ENCODE data around the gene SCGB1A1.
A peak's percentile ranks its signal among the peaks of the same experiment; 100 is the strongest.

Gene SCGB1A1

GRCh38 chr11:62459080-62459479 is 40.2 kb downstream of the SCGB1A1 start:
- Mint-ChIP-seq H3K4me3 (no peak overlapping the region), H3K9me3 (no peaks in the 10 kb centered on the region), H3K36me3 (ENCODE audit: low read depth) (no peaks in the 10 kb centered on the region), H3K27ac (no peak overlapping the region), H3K4me1 (ENCODE audit: low read depth) (peaks cover 4% of the 10 kb centered on the region), H3K27me3 (ENCODE audit: low read depth) (no peaks in the 10 kb centered on the region)

GRCh38 chr11:62461740-62462507 is 43.1 kb downstream of the SCGB1A1 start:
- Mint-ChIP-seq H3K27me3 (ENCODE audit: low read depth) (no peaks in the 10 kb centered on the region), H3K4me3 (no peak overlapping the region), H3K4me1 (ENCODE audit: low read depth) (peaks cover 4% of the 10 kb centered on the region), H3K9me3 (no peaks in the 10 kb centered on the region), H3K27ac (no peak overlapping the region), H3K36me3 (ENCODE audit: low read depth) (no peaks in the 10 kb centered on the region)

GRCh38 chr11:62462508-62462892 is 43.7 kb downstream of the SCGB1A1 start:
- Mint-ChIP-seq H3K27me3 (ENCODE audit: low read depth) (no peaks in the 10 kb centered on the region), H3K4me3 (no peak overlapping the region), H3K4me1 (ENCODE audit: low read depth) (peaks cover 4% of the 10 kb centered on the region), H3K9me3 (no peaks in the 10 kb centered on the region), H3K27ac (no peak overlapping the region), H3K36me3 (ENCODE audit: low read depth) (no peaks in the 10 kb centered on the region)

- peaks cover 4% of the 10 kb centered on the region for H3K4me1 Mint-ChIP-seq (ENCODE audit: low read depth)
- H3K36me3 Mint-ChIP-seq (ENCODE audit: low read depth), result no peaks in the 10 kb centered on the region
- H3K9me3 Mint-ChIP-seq, result no peaks in the 10 kb centered on the region
- peak overlapping the region; percentile 37 for H3K4me3 Mint-ChIP-seq
- no peak overlapping the region for H3K27ac Mint-ChIP-seq
- H3K27me3 Mint-ChIP-seq (ENCODE audit: low read depth), result no peaks in the 10 kb centered on the region
Observed at GRCh38 chr11:62463121-62463542, 44.3 kb downstream of the SCGB1A1 start.

GRCh38 chr11:62464655-62465054 is 45.8 kb downstream of the SCGB1A1 start:
- no peaks in the 10 kb centered on the region for H3K9me3 Mint-ChIP-seq
- peaks cover 4% of the 10 kb centered on the region for H3K4me1 Mint-ChIP-seq (ENCODE audit: low read depth)
- H3K27me3 Mint-ChIP-seq (ENCODE audit: low read depth), result no peaks in the 10 kb centered on the region
- H3K27ac Mint-ChIP-seq, result no peak overlapping the region
- no peak overlapping the region for H3K4me3 Mint-ChIP-seq
- no peaks in the 10 kb centered on the region for H3K36me3 Mint-ChIP-seq (ENCODE audit: low read depth)

GRCh38 chr11:62466444-62466843 is 47.6 kb downstream of the SCGB1A1 start:
- Mint-ChIP-seq H3K36me3 (ENCODE audit: low read depth) (no peaks in the 10 kb centered on the region), H3K4me1 (ENCODE audit: low read depth) (peaks cover 4% of the 10 kb centered on the region), H3K27me3 (ENCODE audit: low read depth) (no peaks in the 10 kb centered on the region), H3K27ac (no peak overlapping the region), H3K4me3 (no peak overlapping the region), H3K9me3 (no peaks in the 10 kb centered on the region)

GRCh38 chr11:62468577-62468976 is 49.7 kb downstream of the SCGB1A1 start:
- H3K9me3 Mint-ChIP-seq, result no peaks in the 10 kb centered on the region
- H3K27me3 Mint-ChIP-seq (ENCODE audit: low read depth), result no peaks in the 10 kb centered on the region
- H3K36me3 Mint-ChIP-seq (ENCODE audit: low read depth), result no peaks in the 10 kb centered on the region
- no peak overlapping the region for H3K27ac Mint-ChIP-seq
- no peak overlapping the region for H3K4me3 Mint-ChIP-seq
- H3K4me1 Mint-ChIP-seq (ENCODE audit: low read depth), result peaks cover 3% of the 10 kb centered on the region

GRCh38 chr11:62471603-62472002 is 52.8 kb downstream of the SCGB1A1 start:
- H3K4me1 Mint-ChIP-seq (ENCODE audit: low read depth), result peaks cover 3% of the 10 kb centered on the region
- no peaks in the 10 kb centered on the region for H3K36me3 Mint-ChIP-seq (ENCODE audit: low read depth)
- no peak overlapping the region for H3K27ac Mint-ChIP-seq
- H3K27me3 Mint-ChIP-seq (ENCODE audit: low read depth), result no peaks in the 10 kb centered on the region
- H3K4me3 Mint-ChIP-seq, result no peak overlapping the region
- no peaks in the 10 kb centered on the region for H3K9me3 Mint-ChIP-seq

- no peaks in the 10 kb centered on the region for H3K9me3 Mint-ChIP-seq
- no peak overlapping the region for H3K27ac Mint-ChIP-seq
- peaks cover 3% of the 10 kb centered on the region for H3K4me1 Mint-ChIP-seq (ENCODE audit: low read depth)
- H3K36me3 Mint-ChIP-seq (ENCODE audit: low read depth), result no peaks in the 10 kb centered on the region
- no peaks in the 10 kb centered on the region for H3K27me3 Mint-ChIP-seq (ENCODE audit: low read depth)
- H3K4me3 Mint-ChIP-seq, result no peak overlapping the region
Observed at GRCh38 chr11:62472063-62472884, 53.4 kb downstream of the SCGB1A1 start.

Measured in T-helper 1 cell treated with Interleukin-12 subunit alpha and Interleukin-12 subunit beta and Interleukin-4 antibody, amounts not matched to agents 30 μg/mL and 1 μg/mL, for 36 hours (primary cell).